Measurements from ENCODE around the gene ESF1.
A peak's percentile ranks its signal among the peaks of the same experiment; 100 is the strongest.

The ESF1 gene

DNA sequence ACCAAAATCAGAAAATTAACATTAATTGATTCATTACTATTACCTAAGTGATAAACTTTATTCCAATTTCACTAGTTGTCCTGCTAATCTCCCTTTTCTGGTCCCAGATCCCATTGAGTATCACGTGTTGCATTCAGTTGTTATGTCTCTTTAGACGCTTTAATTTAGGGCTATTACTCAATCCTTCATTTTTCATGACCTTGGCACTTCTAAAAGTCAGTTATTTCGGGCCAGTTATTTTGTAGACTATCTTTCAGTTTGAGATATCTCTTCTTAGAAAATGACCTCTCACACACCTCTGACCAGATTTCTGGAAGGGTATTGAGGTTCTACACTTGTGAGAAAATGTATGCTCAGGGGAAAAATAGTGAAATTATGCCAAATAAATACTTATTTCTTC, 112.0 kb downstream of the ESF1 start:
- no peak overlapping the region for H3K4me3 ChIP-seq (replicated peaks; ENCODE audit: low read depth, low read length)
- no peak for DNase-seq (ENCODE audit: extremely low read depth, low read depth)
- TF ChIP-seq, protein P1, sequence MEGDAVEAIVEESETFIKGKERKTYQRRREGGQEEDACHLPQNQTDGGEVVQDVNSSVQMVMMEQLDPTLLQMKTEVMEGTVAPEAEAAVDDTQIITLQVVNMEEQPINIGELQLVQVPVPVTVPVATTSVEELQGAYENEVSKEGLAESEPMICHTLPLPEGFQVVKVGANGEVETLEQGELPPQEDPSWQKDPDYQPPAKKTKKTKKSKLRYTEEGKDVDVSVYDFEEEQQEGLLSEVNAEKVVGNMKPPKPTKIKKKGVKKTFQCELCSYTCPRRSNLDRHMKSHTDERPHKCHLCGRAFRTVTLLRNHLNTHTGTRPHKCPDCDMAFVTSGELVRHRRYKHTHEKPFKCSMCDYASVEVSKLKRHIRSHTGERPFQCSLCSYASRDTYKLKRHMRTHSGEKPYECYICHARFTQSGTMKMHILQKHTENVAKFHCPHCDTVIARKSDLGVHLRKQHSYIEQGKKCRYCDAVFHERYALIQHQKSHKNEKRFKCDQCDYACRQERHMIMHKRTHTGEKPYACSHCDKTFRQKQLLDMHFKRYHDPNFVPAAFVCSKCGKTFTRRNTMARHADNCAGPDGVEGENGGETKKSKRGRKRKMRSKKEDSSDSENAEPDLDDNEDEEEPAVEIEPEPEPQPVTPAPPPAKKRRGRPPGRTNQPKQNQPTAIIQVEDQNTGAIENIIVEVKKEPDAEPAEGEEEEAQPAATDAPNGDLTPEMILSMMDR (IDR thresholded peaks at IDR 0.05; ENCODE audit: low read depth, low read length, missing control alignments): no peak

DNA sequence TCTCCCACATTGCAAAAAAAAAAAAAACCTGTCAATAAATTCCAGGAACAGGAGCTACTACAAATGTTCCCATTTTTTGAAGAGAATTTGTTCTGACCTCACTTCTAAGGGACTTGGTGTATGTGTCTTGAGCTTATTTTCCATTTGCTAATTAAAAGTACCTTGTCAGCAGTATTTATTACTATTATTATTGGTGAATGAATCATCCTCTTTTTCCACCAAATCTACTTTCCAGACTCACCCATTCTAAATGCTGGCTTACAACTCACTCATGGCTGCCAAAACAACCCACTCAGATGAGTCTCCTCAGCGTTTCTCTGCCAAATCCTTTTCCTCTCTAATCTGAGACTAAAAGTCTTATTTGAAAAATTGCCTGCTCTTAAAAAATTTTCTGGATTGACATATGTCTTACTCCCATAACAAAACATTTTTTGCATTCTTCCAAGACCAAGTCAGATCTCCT, 112.8 kb downstream of the ESF1 start:
- H3K4me3 ChIP-seq (replicated peaks; ENCODE audit: low read depth, low read length): no peak overlapping the region
- TF ChIP-seq, protein P1 (IDR thresholded peaks at IDR 0.05; ENCODE audit: low read depth, low read length, missing control alignments): no peak
- peak; percentile 9 for DNase-seq (ENCODE audit: extremely low read depth, low read depth)

DNA sequence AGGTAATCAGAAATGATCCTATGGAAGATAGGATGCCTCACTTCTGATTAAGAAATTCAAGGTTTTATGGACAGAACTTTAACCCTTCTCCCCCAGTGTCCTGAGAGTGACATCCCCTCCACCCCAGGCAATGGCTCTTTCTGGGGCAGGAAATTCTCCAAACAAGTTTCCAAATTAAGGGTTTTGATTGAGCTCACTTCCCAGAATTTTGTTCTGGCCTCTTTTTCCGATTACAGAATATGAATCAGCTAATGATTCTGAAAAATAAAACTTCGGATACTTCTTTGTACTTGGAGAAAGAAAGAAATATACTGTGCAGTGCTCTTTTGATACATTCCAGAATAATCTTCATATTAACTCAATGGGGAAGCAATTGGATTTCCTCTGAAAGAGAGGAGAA, 113.2 kb downstream of the ESF1 start:
- TF ChIP-seq, protein P1 (IDR thresholded peaks at IDR 0.05; ENCODE audit: low read depth, low read length, missing control alignments): no peak
- DNase-seq (ENCODE audit: extremely low read depth, low read depth): no peak
- H3K4me3 ChIP-seq (replicated peaks; ENCODE audit: low read depth, low read length): no peak overlapping the region

DNA sequence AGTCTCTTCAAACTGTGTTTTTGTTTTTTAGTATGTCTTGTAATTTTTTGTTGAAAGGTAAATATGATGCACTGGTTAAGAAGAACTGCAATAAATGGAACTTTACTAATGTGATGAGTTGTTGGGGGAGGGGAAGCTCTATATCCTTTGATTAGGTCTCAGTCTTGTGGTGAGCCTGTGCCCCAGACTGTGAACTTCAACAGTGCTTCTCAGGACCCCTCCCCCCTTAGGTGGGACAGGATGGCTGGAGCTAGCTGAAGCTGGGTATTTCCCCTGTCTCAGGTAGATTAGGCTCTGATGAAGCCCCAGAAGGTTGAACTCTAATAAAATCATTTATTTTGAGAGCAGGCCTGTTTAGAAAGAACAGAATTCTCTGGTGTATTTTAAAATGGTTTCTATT, 114.6 kb downstream of the ESF1 start:
- no peak for DNase-seq (ENCODE audit: extremely low read depth, low read depth)
- TF ChIP-seq, protein P1 (IDR thresholded peaks at IDR 0.05; ENCODE audit: low read depth, low read length, missing control alignments): no peak
- H3K4me3 ChIP-seq (replicated peaks; ENCODE audit: low read depth, low read length): no peak overlapping the region

DNA sequence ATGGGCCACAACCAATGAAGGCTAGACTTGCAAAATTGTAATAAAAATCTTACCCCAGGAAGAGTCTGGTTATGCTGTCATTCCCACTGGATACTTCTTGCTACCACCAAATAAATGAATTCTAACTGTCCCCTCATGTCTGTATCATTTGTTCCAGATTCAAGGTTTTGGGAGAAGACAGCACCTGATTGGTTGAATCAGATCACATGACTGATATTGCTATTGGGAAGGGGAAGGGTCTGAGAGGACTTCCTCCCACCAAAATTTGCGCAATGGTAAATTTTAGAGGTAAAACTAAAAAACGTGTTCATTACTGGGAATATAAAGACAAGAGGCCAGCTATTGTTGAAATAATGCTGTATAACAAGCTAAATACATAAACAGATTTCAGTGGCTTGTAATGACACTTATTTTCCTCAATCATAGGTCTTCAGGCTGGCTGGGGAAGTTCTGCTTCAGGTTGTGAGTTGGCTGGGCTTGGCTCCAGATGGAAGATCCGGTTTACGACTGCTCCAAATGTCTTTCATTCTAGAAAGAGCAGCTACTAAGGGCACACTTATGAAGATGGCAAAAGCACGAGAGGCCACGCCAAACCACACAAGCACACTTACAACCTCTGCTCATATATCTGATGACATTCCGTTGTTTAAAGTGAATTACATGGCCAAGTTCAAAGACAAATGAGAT, 118.9 kb downstream of the ESF1 start:
- no peak overlapping the region for H3K4me3 ChIP-seq (replicated peaks; ENCODE audit: low read depth, low read length)
- no peak for DNase-seq (ENCODE audit: extremely low read depth, low read depth)
- TF ChIP-seq, protein P1 (IDR thresholded peaks at IDR 0.05; ENCODE audit: low read depth, low read length, missing control alignments): no peak

Data from HFF-Myc (cell line).